Type B pancreatic cell (in vitro differentiated cells): Measurements from ENCODE around the gene NLGN1. TPM values are rescaled to one million over a fixed set of nuclear protein-coding genes. Genes with fewer than 3 reads are reported as not detected.

Experiments
- DNase-seq: peaks from one replicate; pipeline ENCODE4 v3.0.0; 2021; ENCODE audit warnings: mixed read lengths; ENCODE audit not compliant: unreplicated experiment; ENCODE audit errors: extremely low spot score
- H3K27ac Mint-ChIP-seq: 2 replicates; pipeline ENCODE4 v1.8.0; 2021; ENCODE audit warnings: mild to moderate bottlenecking, mixed read lengths
- H3K27me3 Mint-ChIP-seq: 2 replicates; pipeline ENCODE4 v1.8.0; 2021; ENCODE audit warnings: mixed read lengths
- H3K36me3 Mint-ChIP-seq: 2 replicates; pipeline ENCODE4 v1.8.0; 2021; ENCODE audit warnings: mixed read lengths
- H3K4me1 Mint-ChIP-seq: one replicate; pipeline ENCODE4 v1.8.0; 2021; ENCODE audit warnings: mixed read lengths; ENCODE audit not compliant: unreplicated experiment
- H3K4me3 Mint-ChIP-seq: 2 replicates; pipeline ENCODE4 v1.8.0; 2021; ENCODE audit warnings: mild to moderate bottlenecking, mixed read lengths
- H3K9me3 Mint-ChIP-seq: 2 replicates; pipeline ENCODE4 v1.8.0; 2021; ENCODE audit warnings: mixed read lengths
- total RNA-seq: library from RNA; stranded (reverse); gene quantifications from 2 replicates; pipeline ENCODE4 v1.2.1, GENCODE V29; 2021; ENCODE audit warnings: low replicate concordance
- TF ChIP-seq, protein P1 (sequence below): fragments of 200-600 bp; sonication (generic); conservative IDR thresholded peaks from 2 replicates; pipeline ENCODE4 v1.5.0; 2021; ENCODE audit warnings: antibody characterized with exemption, mild to moderate bottlenecking

NLGN1 gene
- total RNA-seq, 1 donor from 2014 or later: 12.6 TPM

DNA sequence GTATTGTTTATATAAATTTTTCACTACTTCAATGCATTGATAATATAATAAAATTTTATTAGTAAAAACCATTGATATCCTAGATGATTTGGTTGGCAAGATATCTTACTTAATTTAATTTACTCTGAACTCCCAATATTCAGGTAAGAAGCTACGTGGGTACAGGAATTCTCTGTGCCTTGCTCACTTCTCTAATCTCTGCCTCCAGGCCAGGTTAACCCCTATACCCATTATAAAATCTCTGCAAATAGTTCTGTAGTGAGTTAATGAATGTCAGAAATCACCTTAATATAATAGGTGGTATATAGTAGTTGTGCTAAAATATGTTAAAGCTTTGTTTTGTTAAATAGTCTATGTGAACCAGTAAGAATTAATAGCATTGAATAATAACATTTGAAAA lies 465.2 kb downstream of the NLGN1 start:
- Mint-ChIP-seq H3K36me3 (no peaks in the 10 kb centered on the region), H3K27me3 (no peaks in the 10 kb centered on the region), H3K9me3 (no peaks in the 10 kb centered on the region), H3K4me3 (no peak overlapping the region), H3K27ac (no peak overlapping the region), H3K4me1 (no peaks in the 10 kb centered on the region)
- TF ChIP-seq, protein P1, sequence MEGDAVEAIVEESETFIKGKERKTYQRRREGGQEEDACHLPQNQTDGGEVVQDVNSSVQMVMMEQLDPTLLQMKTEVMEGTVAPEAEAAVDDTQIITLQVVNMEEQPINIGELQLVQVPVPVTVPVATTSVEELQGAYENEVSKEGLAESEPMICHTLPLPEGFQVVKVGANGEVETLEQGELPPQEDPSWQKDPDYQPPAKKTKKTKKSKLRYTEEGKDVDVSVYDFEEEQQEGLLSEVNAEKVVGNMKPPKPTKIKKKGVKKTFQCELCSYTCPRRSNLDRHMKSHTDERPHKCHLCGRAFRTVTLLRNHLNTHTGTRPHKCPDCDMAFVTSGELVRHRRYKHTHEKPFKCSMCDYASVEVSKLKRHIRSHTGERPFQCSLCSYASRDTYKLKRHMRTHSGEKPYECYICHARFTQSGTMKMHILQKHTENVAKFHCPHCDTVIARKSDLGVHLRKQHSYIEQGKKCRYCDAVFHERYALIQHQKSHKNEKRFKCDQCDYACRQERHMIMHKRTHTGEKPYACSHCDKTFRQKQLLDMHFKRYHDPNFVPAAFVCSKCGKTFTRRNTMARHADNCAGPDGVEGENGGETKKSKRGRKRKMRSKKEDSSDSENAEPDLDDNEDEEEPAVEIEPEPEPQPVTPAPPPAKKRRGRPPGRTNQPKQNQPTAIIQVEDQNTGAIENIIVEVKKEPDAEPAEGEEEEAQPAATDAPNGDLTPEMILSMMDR: no peak
- no peak for DNase-seq

DNA sequence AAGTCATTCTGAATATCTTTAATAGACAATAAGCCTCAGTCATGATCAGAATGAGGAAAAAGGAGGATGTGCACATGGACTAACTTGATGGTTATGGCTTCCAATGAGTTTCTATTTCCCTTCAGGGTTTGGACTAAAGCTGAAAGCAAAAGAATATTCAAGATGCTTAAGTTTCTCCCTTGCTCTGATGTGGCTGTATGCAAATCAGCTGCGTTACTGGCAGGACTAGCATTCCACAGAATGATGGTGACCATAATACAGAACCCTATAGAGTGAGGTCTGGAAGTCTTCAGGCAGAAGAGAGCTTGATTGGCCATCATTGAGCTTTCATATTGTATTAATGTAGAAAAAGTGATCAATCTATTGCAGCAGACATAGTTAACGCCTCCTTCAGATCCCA lies 466.0 kb downstream of the NLGN1 start:
- TF ChIP-seq, protein P1: no peak
- Mint-ChIP-seq H3K4me3 (no peak overlapping the region), H3K9me3 (no peaks in the 10 kb centered on the region), H3K27ac (no peak overlapping the region), H3K4me1 (no peaks in the 10 kb centered on the region), H3K36me3 (no peaks in the 10 kb centered on the region), H3K27me3 (no peaks in the 10 kb centered on the region)
- no peak for DNase-seq

DNA sequence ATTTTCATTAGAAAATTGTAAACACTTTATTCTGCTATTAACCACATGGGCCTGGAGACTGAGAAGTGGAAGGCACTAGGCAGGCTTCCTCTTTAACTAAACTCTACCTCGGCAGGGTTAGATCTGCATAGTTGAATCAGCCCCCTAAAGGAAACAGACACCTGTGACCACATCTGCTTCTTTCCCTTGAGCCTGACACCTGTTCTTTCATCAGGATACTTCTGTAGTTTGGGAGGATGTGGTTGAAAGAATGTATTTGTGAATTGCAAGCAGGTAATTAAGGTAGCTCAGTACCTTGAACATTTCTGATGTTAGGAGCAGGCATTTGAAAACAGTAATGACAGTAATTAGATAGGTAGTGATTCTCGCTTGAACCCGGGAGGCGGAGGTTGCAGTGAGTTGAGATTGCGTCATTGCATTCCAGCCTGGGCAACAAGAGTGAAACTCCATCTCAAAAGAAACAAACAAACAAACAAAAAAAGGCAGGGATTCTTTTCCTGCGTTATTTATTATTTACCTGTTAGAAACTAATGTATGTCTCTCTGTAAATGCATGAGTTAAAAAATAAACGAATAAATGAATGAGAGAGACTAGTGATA lies 468.5 kb downstream of the NLGN1 start:
- Mint-ChIP-seq H3K36me3 (no peaks in the 10 kb centered on the region), H3K9me3 (no peaks in the 10 kb centered on the region), H3K4me3 (no peak overlapping the region), H3K27ac (no peak overlapping the region), H3K4me1 (peaks cover 4% of the 10 kb centered on the region), H3K27me3 (no peaks in the 10 kb centered on the region)
- TF ChIP-seq, protein P1: no peak
- no peak for DNase-seq

DNA sequence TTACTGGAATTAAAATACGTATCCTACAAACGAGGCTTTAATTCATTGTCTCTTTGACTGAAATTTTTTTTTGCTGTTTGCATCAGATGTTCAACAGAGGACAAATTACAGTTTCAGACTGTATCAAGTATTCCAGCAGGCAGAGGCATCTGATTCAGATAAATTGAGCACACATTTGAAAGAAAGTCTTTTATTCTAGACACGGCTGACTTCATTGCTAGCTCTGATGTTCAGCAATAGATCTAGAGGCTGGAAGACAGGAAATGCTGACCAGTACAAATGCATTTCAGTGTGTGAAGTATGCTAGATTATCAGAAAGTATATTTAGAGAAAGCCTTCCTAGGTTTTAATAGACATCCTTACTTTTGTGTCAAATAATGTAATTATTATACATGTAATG lies 472.2 kb downstream of the NLGN1 start:
- H3K4me3 Mint-ChIP-seq: no peak overlapping the region
- TF ChIP-seq, protein P1: no peak
- H3K9me3 Mint-ChIP-seq: peaks cover 5% of the 10 kb centered on the region
- no peaks in the 10 kb centered on the region for H3K36me3 Mint-ChIP-seq
- peaks cover 8% of the 10 kb centered on the region for H3K4me1 Mint-ChIP-seq
- no peak overlapping the region for H3K27ac Mint-ChIP-seq
- no peak for DNase-seq
- H3K27me3 Mint-ChIP-seq: no peaks in the 10 kb centered on the region

DNA sequence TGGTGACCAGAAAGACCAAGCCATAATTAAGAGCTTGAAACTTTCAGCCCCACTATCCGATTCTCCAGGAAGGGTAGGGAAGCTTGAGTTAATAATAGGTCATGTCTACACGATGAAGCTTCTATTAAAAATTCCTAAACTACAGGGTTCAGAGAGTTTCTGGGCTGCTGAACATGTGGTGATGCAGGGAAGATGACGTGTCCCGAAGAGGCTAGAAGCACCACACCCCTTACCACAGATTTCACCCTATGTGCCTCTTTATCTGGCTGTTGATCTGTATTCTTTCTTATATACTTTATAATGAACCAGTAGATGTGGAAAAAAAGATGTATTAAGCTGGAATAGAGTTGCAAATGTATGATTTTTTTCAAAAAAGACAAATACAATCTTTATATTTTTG lies 473.4 kb downstream of the NLGN1 start:
- TF ChIP-seq, protein P1: no peak
- no peaks in the 10 kb centered on the region for H3K36me3 Mint-ChIP-seq
- no peak for DNase-seq
- H3K9me3 Mint-ChIP-seq: peaks cover 5% of the 10 kb centered on the region
- no peak overlapping the region for H3K27ac Mint-ChIP-seq
- H3K27me3 Mint-ChIP-seq: no peaks in the 10 kb centered on the region
- H3K4me3 Mint-ChIP-seq: no peak overlapping the region
- peaks cover 8% of the 10 kb centered on the region for H3K4me1 Mint-ChIP-seq

DNA sequence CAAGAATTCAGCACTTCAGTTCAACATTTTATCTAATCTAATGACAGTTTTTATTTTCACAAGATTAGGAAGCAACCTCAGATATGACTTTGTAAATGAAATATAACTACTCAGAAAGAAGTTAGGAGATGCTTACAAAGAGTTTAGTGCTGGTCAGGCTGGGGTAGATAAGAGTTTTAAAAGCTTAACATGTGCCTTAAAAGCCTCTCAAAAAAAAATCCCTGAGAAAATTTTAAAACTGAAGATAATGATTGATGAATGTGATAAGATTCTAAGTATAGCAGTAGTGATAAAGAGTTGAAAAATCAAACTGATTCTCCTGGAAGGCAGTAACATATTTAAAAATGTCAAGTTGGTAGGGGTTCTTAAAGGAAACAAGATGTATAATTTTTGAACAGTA lies 478.2 kb downstream of the NLGN1 start:
- H3K9me3 Mint-ChIP-seq: peaks cover 5% of the 10 kb centered on the region
- no peaks in the 10 kb centered on the region for H3K27me3 Mint-ChIP-seq
- no peak overlapping the region for H3K4me3 Mint-ChIP-seq
- H3K36me3 Mint-ChIP-seq: no peaks in the 10 kb centered on the region
- DNase-seq: no peak
- TF ChIP-seq, protein P1: no peak
- H3K4me1 Mint-ChIP-seq: peaks cover 4% of the 10 kb centered on the region
- H3K27ac Mint-ChIP-seq: no peak overlapping the region
